HPDE6-E6E7 (cell line): ENCODE measurements around the gene PLEKHO2.

Experiments used
- DNase-seq: peaks from one replicate; pipeline ENCODE4 v3.0.0; 2011; ENCODE audit warnings: missing footprints; ENCODE audit errors: extremely low spot score

PLEKHO2 gene

GRCh38 chr15:64912379-64913325, 70.9 kb downstream of the PLEKHO2 start:
- no peak for DNase-seq

GRCh38 chr15:64915518-64916227, 74.0 kb downstream of the PLEKHO2 start:
- DNase-seq: no peak

- DNase-seq: no peak
These were observed 74.7 kb downstream of the PLEKHO2 start for GRCh38 chr15:64916365-64916764.

GRCh38 chr15:64917211-64917610, 75.5 kb downstream of the PLEKHO2 start:
- no peak for DNase-seq
